GM21786 (cell line): ENCODE data around the gene CCDC6.
"Not testable (repeated sequence)": the region's sequence is repeated elsewhere in the genome, so short reads cannot be mapped to it uniquely, and the experiment has no call there.

ENCODE experiments used
- ATAC-seq: cut with Tn5 transposase; IDR thresholded peaks from one replicate; pipeline ENCODE4 v1.9.1; 2021; ENCODE audit not compliant: unreplicated experiment

CCDC6 gene

DNA sequence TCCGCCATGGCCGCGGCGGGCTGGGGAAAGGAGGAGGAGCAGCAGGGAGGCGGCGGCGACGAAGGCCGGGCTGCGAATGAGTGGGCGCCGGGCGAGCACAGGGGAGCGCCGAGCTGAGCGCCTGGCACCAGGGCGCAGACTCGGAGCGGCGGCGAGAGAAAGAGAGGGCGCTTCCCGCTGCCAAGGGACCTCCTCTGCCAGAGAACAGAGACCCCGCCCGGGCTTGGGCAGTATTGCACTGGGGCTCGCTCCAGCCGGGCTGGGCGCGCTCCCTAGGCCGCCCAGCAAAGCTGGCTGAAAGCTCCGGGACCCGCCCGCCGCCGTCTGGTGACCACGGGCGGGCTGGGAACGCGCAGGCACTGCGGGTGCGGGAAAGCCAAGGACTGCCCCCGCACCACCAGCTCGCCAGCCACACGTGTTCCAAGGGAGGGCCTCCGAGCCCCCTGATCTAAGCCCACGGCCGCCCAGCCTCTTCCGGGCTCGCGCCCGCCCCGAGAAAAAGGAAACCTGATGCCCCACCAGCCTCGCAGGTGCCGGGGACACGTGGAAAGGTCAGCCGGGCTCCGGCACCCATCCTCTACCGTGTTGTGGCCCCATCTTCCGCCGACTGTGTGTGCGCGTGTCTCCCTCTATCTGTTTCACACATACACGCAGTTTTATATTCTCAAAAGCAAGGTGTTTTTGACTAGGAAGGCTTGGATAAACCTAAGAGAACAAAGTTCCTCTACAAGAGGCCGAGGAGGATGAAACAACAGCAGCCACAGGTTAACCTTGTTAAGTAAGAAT, at the start of gene CCDC6:
Gene CCDC6 (minus strand): TSS at position 140 of the 786 bp plus-strand sequence. CDS start 132 bp downstream, at position 8.
- peak; percentile 70 for ATAC-seq

DNA sequence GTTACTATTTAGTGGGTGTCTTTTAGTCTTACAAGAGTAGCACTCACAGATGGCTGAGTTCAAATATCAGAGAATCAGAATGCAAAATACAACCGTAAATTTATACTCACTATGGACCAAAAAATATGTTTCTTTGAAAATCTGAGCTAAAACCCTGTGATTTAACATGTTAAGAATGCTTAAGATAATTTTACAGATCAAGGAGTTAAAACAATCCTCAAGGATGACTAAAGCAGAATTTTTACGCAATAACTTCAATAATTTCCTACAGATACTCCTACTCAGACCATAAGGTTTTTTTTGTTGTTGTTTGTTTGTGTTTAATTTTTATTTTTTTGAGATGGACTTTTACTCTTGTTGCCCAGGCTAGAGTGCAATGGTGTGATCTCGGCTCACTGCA, 47.9 kb upstream of the CCDC6 start:
- ATAC-seq, result no peak

DNA sequence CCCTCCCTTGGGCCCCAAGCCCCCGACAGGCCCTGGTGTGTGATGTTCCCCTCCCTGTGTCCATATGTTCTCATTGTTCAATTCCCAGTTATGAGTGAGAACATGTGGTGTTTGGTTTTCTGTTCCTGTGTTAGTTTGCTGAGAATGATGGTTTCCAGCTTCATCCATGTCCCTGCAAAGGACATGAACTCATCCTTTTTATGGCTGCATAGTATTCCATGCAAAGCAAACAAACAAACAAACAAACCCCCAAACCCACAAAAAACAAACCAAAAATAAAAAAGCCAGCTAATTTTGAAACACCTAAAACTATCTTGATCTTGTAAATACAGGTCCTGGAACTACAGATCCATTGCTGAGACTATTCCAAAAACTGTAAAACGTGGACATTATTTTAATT, 47.4 kb upstream of the CCDC6 start:
- not testable (repeated sequence) for ATAC-seq

GRCh38 chr10:59950105-59950504, 43.7 kb upstream of the CCDC6 start:
- no peak for ATAC-seq

GRCh38 chr10:59949608-59950007, 43.3 kb upstream of the CCDC6 start:
- ATAC-seq, result no peak

DNA sequence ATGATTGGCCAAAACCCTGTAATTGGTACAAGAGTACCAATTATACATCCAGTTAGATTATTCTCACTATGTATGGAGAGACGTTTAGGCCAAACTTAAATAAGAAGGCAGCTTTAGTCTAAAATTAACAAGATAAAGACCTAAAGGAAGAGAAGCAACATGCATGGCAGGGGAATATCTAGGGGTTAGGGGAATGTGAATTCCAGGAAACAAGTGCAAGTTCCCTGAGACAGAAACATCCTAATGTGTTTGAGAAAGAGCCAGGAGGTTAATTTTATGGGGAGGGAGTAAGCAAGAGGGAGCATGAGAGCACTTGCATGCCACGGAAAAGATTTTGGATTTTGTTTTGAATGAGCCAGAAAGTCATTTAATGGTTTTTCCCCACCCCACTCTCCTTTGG, 39.6 kb upstream of the CCDC6 start:
- ATAC-seq, result no peak

DNA sequence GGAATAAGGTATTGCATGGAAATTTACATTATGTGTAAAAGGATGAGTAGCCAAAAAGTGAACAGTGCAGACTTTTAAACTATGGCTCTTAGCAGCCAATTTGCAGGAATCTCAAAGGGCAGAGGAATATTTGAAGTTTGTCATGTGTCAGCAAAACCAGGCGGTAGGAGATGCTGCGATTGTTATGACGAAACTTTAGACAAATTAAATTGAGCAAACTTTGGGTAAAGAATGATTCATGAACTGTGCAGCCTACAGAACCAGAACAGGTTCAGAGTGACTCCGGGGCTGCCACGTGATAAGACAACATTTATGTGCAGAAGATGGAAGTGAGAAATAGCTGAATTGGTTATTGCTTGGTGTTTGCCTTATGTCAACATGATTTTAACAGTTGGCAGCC, 39.2 kb upstream of the CCDC6 start:
- ATAC-seq, result no peak

DNA sequence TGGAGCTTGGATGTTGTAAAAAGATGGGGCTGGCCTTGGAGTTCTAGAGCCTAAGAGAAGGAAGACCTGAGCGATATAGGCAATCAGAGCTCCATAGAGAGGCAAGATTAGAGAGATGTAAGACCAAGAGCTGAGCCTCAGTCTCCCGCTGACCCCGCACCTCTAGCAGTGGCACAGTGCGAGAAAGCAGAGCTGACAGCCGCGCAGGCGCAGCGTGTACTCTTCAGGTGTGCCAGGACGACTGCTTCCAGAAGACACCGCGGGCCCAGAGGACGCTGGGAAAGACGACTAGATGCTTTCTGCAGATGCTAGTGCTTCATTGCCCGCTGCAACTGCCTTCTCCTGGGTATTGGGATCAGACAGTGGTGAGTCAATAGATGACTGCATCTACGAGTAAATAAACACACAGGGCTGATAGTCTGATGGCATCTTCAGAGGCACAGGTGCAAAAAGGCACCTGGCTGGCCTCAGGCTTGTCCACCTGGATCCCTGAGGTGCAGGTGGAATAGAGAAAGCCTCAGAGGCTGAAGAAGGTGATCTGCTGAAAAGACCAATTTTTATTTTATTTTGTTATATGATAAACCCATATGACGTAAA, 38.1 kb upstream of the CCDC6 start:
- ATAC-seq, result no peak

DNA sequence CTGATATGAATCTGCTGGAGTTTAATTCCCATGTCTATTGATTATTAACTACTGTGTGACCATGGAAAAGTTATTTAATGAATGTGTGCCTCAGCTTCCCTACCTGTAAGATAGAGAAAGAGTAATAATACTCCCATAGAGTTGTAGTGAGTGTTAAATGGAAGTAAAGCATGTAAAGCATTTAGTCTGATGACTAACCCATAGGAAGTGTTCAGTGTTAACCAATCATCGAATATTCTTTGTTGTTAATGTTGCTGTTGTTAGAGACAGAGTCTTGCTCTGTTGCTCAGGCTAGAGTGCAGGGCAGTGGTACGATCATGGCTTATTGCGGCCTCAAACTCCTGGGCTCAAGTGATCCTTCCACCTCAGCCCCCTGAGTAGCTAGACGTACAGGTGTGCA, 36.2 kb upstream of the CCDC6 start:
- ATAC-seq, result no peak

DNA sequence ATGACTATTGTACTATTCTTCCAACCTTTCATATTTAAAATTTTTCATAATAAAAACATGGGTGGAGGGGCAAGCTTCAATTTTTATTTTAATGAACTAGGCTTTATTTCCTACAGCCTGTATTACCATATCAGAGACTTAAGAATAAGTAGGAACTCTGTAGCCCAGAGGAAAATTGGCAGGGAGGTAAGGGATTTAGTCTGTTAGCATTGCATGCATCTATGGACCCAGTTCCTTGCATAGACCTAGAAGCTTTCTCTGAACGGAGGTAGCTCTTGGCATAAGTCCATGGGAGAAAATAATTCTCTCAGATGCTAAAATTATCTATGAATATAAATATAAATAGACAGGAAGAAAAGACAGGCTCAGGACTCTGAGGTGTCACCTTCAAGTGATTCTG, 31.4 kb upstream of the CCDC6 start:
- ATAC-seq, result no peak

GRCh38 chr10:59934701-59935100, 28.3 kb upstream of the CCDC6 start:
- ATAC-seq, result no peak

DNA sequence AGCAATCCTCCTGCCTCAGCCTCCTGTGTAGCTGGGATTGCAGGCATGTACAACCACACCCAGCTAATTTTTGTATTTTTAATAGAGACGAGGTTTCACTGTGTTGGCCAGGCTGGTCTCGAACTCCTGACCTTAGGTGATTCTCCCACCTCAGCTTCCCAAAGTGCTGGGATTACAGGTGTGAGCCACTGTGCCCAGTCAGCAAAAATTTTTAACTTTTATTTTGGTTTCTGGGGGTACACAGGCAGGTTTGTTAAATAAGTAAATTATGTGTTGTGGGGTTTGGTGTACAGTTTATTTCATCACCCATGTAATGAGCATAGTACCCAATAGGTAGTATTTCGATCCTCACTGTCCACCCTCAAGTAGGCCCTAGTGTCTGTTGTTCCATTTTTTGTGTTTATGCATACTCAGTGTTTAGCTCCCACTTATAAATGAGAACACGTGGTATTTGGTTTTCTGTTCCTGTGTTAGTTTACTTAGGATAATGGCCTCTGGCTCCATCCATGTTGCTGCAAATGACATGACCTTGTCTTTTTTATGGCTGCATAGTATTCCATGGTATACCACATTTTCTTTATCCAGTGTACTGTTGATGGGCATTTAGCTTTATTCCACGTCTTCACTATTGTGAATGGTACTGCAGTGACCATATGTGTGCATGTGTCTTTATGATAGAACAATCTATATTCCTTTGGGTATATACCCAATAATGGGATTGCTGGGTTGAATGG, 24.6 kb upstream of the CCDC6 start:
- ATAC-seq, result not testable (repeated sequence)

DNA sequence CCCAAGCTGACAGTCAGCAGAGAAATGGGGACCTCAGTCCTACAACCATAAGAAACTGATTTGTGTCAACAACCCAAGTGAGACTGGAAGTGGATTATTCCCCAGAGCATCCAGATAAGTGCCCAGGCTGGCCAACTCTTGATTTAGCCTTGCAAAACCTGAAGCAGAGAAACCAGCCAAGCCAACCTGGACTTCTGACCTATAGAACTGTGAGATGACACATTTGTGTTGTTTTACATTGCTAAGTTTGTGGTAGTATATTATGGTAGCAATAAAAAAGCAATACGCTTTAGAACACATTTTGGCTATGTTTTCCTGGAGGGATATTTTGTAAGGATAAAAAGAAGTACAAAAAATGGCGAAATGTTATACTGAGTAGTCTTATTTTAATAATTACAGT, 19.7 kb upstream of the CCDC6 start:
- ATAC-seq, result no peak

DNA sequence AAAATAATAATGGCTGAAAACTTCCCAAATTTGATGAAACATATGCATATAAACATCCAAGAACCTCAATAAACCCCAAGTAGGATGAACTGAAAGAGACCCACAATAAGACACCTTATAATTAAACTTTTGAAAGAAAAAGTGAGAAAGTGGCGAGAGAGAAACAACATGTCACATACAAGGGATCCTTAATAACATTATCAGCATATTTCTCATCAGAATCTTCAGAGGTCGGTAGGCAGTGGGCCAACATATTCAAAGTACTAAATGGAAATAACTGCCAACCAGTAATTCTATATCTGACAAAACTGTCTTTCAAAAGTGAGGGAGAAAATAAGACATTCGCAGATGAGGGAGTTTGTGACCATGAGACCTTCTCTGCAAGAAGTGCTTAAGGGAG, 16.6 kb upstream of the CCDC6 start:
- no peak for ATAC-seq

DNA sequence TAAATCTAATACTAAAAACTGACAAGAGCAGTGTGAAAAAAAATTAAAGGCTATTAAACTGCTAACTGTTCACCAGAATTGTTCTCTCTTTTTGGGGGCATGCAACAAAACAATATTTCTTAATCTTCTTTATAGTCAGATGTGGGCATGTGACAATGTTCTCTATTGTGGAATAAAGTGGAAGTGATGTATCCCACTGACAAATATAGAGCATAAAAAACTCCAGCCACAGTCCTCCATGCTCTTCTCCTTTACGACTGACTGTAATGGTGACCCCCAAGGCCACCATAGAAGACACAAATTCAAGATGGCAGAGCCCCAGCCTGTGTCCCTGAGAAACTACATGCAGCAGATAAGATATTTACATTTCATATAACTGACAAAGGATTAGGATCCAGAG, 11.6 kb upstream of the CCDC6 start:
- no peak for ATAC-seq

DNA sequence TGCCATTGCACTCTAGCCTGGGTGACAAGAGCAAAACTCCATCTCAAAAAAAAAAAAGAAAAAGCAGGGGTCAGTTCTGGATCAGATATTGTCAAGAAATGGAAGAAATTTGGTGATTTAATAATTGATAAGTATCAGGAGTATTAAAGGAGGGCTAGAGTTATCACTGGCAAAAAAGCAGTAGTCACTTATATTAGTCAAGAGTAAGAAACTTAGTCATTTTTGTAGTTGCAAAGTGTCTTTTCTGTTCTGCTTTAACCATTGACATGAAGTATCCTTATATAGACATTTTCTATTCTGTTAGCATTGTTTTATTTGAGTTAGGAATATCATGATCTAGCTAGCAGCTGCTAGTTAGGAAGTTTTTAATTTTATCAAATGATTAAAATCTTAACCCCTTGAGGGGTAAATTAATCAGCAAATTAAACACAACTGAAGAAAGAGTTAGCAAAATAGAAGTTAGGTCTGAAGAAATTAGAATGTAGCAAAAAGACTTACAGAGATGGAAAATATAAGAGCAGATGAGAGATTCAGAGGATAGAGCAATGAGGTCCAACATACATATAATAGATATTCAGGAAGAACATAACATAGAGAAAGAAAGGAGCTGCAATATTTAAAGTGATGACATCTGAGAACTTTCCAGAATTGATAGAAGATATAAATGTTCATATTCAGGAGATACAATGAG, 7.3 kb upstream of the CCDC6 start:
- ATAC-seq, result no peak

- no peak for ATAC-seq
Observed at GRCh38 chr10:59910867-59911266, 4.5 kb upstream of the CCDC6 start.

- ATAC-seq, result no peak
Observed at GRCh38 chr10:59909815-59910214, 3.5 kb upstream of the CCDC6 start.

GRCh38 chr10:59908808-59909143, 2.4 kb upstream of the CCDC6 start:
- no peak for ATAC-seq

- peak; percentile 27 for ATAC-seq
Observed at GRCh38 chr10:59907918-59908807, 1.8 kb upstream of the CCDC6 start.

DNA sequence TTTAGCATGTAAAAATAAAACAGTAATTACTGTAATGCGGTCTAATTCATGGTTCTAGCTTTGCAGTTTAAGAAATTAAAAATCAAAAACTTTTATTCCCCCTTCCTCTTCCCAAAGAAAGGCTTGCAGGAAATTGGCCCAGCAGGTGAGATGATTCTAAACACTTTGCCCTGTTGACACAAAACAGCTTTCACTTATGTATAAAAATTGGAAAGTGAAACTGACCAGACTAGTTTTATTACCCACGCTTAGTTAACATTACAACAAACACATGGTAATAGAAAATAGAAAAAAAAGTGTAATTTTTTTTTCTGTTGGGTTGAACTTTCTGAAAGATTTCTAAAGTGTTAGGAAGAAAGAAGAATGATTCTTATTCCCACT, 1.2 kb upstream of the CCDC6 start:
- no peak for ATAC-seq
